PFSK-1 (cell line): Measurements from ENCODE around the gene VGLL1.

Experiments
- POLR2AphosphoS5 ChIP-seq: IDR thresholded peaks from 2 replicates; pipeline ENCODE4 v1.6.1; 2012; ENCODE audit warnings: low read depth, mild to moderate bottlenecking, control low read depth, low read length, moderate library complexity
- TAF1 ChIP-seq: IDR thresholded peaks from 2 replicates; pipeline ENCODE4 v1.6.1; 2012; ENCODE audit warnings: low read length, control low read depth, borderline replicate concordance; ENCODE audit not compliant: insufficient read depth
- TF ChIP-seq, protein P1 (sequence below), 2 experiments: IDR thresholded peaks; 2 replicates each; pipeline versions ENCODE4 v1.6.1 to v1.8.0; 2011 to 2012; ENCODE audit warnings: low read depth in 2 of 2, low read length in 2 of 2, control low read depth in 1 of 2, inconsistent platforms in 1 of 2, mild to moderate bottlenecking in 1 of 2, moderate library complexity in 1 of 2; ENCODE audit not compliant: insufficient read depth in 1 of 2

DNA sequence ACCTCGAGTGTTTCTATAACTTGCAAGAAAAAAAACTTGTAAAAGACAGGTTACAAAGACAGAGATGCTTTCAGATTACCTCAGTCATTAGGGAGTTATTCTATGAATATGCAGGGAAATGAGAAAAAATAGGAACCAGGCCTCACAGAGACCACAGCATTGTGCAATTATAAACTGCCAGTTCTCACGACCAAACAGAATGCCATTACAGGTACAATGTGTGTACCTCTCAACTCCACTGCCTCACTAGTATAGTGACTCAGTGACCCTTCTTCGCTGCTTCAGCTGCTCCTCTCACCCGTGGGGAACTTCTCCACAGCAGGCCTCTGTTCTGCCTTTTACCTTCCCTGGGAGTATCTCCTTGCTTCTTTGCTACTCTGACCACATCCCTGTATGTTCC lies 37.0 kb upstream of the VGLL1 start:
- no peak for TF ChIP-seq POLR2AphosphoS5
- TF ChIP-seq TAF1, result no peak
- TF ChIP-seq, protein P1, sequence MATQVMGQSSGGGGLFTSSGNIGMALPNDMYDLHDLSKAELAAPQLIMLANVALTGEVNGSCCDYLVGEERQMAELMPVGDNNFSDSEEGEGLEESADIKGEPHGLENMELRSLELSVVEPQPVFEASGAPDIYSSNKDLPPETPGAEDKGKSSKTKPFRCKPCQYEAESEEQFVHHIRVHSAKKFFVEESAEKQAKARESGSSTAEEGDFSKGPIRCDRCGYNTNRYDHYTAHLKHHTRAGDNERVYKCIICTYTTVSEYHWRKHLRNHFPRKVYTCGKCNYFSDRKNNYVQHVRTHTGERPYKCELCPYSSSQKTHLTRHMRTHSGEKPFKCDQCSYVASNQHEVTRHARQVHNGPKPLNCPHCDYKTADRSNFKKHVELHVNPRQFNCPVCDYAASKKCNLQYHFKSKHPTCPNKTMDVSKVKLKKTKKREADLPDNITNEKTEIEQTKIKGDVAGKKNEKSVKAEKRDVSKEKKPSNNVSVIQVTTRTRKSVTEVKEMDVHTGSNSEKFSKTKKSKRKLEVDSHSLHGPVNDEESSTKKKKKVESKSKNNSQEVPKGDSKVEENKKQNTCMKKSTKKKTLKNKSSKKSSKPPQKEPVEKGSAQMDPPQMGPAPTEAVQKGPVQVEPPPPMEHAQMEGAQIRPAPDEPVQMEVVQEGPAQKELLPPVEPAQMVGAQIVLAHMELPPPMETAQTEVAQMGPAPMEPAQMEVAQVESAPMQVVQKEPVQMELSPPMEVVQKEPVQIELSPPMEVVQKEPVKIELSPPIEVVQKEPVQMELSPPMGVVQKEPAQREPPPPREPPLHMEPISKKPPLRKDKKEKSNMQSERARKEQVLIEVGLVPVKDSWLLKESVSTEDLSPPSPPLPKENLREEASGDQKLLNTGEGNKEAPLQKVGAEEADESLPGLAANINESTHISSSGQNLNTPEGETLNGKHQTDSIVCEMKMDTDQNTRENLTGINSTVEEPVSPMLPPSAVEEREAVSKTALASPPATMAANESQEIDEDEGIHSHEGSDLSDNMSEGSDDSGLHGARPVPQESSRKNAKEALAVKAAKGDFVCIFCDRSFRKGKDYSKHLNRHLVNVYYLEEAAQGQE (IDR thresholded peaks at IDR 0.05; ENCODE audit: insufficient read depth in 1 of 2, low read depth in 2 of 2, low read length in 2 of 2), result no peak
